ENCODE data around the gene KIRREL3.

DNA sequence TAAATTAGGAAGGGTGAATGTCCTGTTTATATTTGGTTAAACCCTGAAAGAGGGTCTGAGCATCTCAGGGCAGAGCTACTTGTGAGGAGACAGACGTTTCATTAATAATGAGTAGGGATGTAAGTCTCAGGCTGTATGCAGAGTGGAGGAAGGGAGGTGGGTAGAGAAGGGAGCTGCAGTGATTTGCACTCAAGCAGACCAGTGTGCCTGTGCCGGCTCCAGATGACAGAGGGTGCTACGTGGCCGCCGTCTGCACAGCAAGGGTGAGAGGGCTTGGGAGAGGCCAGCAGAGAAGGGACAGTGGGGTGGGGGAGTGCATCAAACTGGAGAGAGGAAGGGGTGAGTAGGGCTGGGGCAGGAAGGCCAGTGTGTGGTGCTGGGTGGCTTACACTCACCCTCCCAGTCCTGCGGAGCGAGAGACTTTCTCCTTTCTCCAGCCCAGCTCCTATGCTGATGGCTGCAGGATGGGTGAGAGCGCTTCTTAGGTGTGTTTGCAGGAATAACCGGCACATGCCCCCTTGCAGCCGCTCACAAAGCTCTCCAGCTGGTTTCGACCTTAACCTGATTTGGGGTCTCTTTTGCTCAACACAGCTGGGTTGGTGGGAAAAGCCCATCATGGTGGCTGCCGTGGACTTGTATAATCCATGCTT, 514.5 kb downstream of the KIRREL3 start:
- TF ChIP-seq, protein P1, sequence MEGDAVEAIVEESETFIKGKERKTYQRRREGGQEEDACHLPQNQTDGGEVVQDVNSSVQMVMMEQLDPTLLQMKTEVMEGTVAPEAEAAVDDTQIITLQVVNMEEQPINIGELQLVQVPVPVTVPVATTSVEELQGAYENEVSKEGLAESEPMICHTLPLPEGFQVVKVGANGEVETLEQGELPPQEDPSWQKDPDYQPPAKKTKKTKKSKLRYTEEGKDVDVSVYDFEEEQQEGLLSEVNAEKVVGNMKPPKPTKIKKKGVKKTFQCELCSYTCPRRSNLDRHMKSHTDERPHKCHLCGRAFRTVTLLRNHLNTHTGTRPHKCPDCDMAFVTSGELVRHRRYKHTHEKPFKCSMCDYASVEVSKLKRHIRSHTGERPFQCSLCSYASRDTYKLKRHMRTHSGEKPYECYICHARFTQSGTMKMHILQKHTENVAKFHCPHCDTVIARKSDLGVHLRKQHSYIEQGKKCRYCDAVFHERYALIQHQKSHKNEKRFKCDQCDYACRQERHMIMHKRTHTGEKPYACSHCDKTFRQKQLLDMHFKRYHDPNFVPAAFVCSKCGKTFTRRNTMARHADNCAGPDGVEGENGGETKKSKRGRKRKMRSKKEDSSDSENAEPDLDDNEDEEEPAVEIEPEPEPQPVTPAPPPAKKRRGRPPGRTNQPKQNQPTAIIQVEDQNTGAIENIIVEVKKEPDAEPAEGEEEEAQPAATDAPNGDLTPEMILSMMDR (IDR thresholded peaks at IDR 0.05): no peak
- TF ChIP-seq POLR2AphosphoS5 (IDR thresholded peaks at IDR 0.05) (no peak), POLR2A (IDR thresholded peaks at IDR 0.05) (no peak)
